ENCODE data around the gene CCDC63. TPM values are rescaled to one million over a fixed set of nuclear protein-coding genes. Genes with fewer than 3 reads are reported as not detected.

Gene CCDC63
- total and polyA plus RNA-seq, 2 donors (not counting 3 experiments of a cell fraction or from before 2014, with no cell fraction given): not detected

GRCh38 chr12:110919720-110920119 is 72.9 kb downstream of the CCDC63 start:
- H3K4me1 ChIP-seq (ENCODE audit: control insufficient read depth, extremely low read depth, insufficient read depth, low read length): peaks cover 17% of the 10 kb centered on the region
- H3K9me1 ChIP-seq (replicated peaks; ENCODE audit: control insufficient read depth, extremely low read depth, insufficient read depth, low read length): no peaks in the 10 kb centered on the region
- H3K4me2 ChIP-seq (ENCODE audit: insufficient read depth, low read length): no peak overlapping the region
- no peak overlapping the region for H3K27ac ChIP-seq (ENCODE audit: insufficient read depth, low read depth, low read length)
- no peak for TF ChIP-seq FOS (IDR thresholded peaks at IDR 0.05; ENCODE audit: borderline replicate concordance, insufficient read depth, low read length)
- no peak for TF ChIP-seq CTCF (IDR thresholded peaks at IDR 0.05; ENCODE audit: extremely low read depth in 1 of 2, insufficient read depth in 1 of 2, low read depth in 1 of 2, low read length in 2 of 2)
- no peak for TF ChIP-seq POLR2A (IDR thresholded peaks at IDR 0.05; ENCODE audit: low read depth, low read length)
- no peak for TF ChIP-seq EZH2 (IDR thresholded peaks at IDR 0.05; ENCODE audit: borderline replicate concordance, low read depth, low read length, severe bottlenecking)
- TF ChIP-seq GATA2 (IDR thresholded peaks at IDR 0.05; ENCODE audit: insufficient read depth, insufficient read length, low read depth, low read length): no peak
- TF ChIP-seq POLR2AphosphoS5 (IDR thresholded peaks at IDR 0.05; ENCODE audit: insufficient read depth, low read depth, low read length): no peak
- TF ChIP-seq MAX (IDR thresholded peaks at IDR 0.05; ENCODE audit: insufficient read depth, insufficient read length): no peak
- no peak for TF ChIP-seq JUN (IDR thresholded peaks at IDR 0.05; ENCODE audit: borderline replicate concordance, insufficient read depth, insufficient read length, low read depth)
- TF ChIP-seq MYC (IDR thresholded peaks at IDR 0.05; ENCODE audit: low read depth, low read length): no peak
- no peak overlapping the region for H2AFZ ChIP-seq (ENCODE audit: low read depth, low read length)
- DNase-seq (ENCODE audit: low read depth, low spot score) (no peak), FAIRE-seq (no peak)
- no peaks in the 10 kb centered on the region for H3K27me3 ChIP-seq (ENCODE audit: control insufficient read depth in 2 of 2, insufficient read depth in 2 of 2, low read length in 2 of 2)
- ChIA-PET CTCF (no interaction called here), POLR2A (no interaction called here)
- no TSS peak for BruUV-seq (replicated peaks)
- intact Hi-C loops (cut with micrococcal nuclease): no loop called here
- H3K79me2 ChIP-seq (ENCODE audit: control insufficient read depth, insufficient read depth, low read length): no peaks in the 10 kb centered on the region
- H3K36me3 ChIP-seq (ENCODE audit: control insufficient read depth in 2 of 2, extremely low read depth in 1 of 2, insufficient read depth in 2 of 2, low read length in 2 of 2): no peaks in the 10 kb centered on the region
- H3K9ac ChIP-seq (replicated peaks; ENCODE audit: extremely low read depth, insufficient read depth, low read length): no peak overlapping the region
- no peak overlapping the region for H3K4me3 ChIP-seq (replicated peaks in 1 of 3; ENCODE audit: insufficient read depth in 1 of 3, low read depth in 1 of 3, low read length in 3 of 3)
- dilution Hi-C loops (cut with MboI; ENCODE audit: extremely low pct_ligation_motif_present, low sequenced_read_pairs): no loop called here
- no peaks in the 10 kb centered on the region for H4K20me1 ChIP-seq (replicated peaks; ENCODE audit: control insufficient read depth, extremely low read depth, insufficient read depth, low read length)
- H3K9me3 ChIP-seq (replicated peaks; ENCODE audit: control insufficient read depth, insufficient read depth, low read length): no peaks in the 10 kb centered on the region

All from endothelial cell of umbilical vein (primary cell).